Endothelial cell of umbilical vein (primary cell): ENCODE data around the gene MPZL2. TPM values are rescaled to one million over a fixed set of nuclear protein-coding genes. Genes with fewer than 3 reads are reported as not detected.

Experiments
- BruUV-seq: library from RNA; stranded (reverse); fragments of 400-500 nt; replicated peaks from 2 replicates; lab custom pipeline; 2021; lab: Mats Ljungman, UMichigan
- CTCF ChIA-PET: fragments of 300-600, 350-600 bp; sonication (Branson Sonifier 250); formaldehyde crosslinking; loops from one replicate; lab custom pipeline; 2021; ENCODE audit warnings: antibody characterized with exemption, inconsistent platforms; lab: Charles Lee
- POLR2A ChIA-PET: fragments of 300-600, 350-600 bp; sonication (Branson Sonifier 250); formaldehyde crosslinking; loops from one replicate; lab custom pipeline; 2021; ENCODE audit warnings: antibody characterized with exemption, inconsistent platforms; lab: Charles Lee
- DNase-seq: peaks from one replicate; pipeline ENCODE4 v3.0.0-alpha.2; 2011; ENCODE audit warnings: low read depth, low spot score
- FAIRE-seq: peaks from 2 replicates; lab custom pipeline; 2011; peaks lifted over from hg19 to GRCh38; lab: Jason Lieb, UNC
- H2AFZ ChIP-seq: 2 replicates; pipeline ENCODE4 v1.6.0; 2012; ENCODE audit warnings: low read depth, low read length, control low read depth, inconsistent platforms
- H3K27ac ChIP-seq: 2 replicates; pipeline ENCODE4 v1.5.1; 2011; ENCODE audit warnings: low read depth, mild to moderate bottlenecking, control low read depth, low read length, moderate library complexity; ENCODE audit not compliant: insufficient read depth
- H3K27me3 ChIP-seq, 2 experiments: 2 replicates each; pipeline versions ENCODE4 v1.6.0 to v1.6.1; 2011; ENCODE audit warnings: low read length in 2 of 2, mixed read lengths in 1 of 2; ENCODE audit not compliant: control insufficient read depth in 2 of 2, insufficient read depth in 2 of 2
- H3K36me3 ChIP-seq, 2 experiments: 2 replicates in 1 of 2; 3 replicates in 1 of 2; pipeline ENCODE4 v1.5.1; 2011; ENCODE audit warnings: low read length in 2 of 2, mild to moderate bottlenecking in 1 of 2, moderate library complexity in 1 of 2; ENCODE audit not compliant: control insufficient read depth in 2 of 2, insufficient read depth in 2 of 2; ENCODE audit errors: extremely low read depth in 1 of 2
- H3K4me1 ChIP-seq: 3 replicates; pipeline ENCODE4 v1.5.1; 2011; ENCODE audit warnings: mild to moderate bottlenecking, low read length; ENCODE audit not compliant: control insufficient read depth, insufficient read depth; ENCODE audit errors: extremely low read depth
- H3K4me2 ChIP-seq: 2 replicates; pipeline ENCODE4 v1.6.1; 2011; ENCODE audit warnings: low read length, control low read depth, mixed read lengths; ENCODE audit not compliant: insufficient read depth
- H3K4me3 ChIP-seq, 3 experiments: fragments of 200-600 bp in 1 of 3; sonication (generic), shearing (Covaris generic) in 1 of 3; replicated peaks in 1 of 3; 2 replicates each; pipeline ENCODE4 v1.5.1; 2011 to 2016; ENCODE audit warnings: control low read depth in 3 of 3, low read length in 3 of 3, mild to moderate bottlenecking in 2 of 3, inconsistent platforms in 1 of 3, low read depth in 1 of 3, moderate library complexity in 1 of 3; ENCODE audit not compliant: insufficient read depth in 1 of 3
- H3K79me2 ChIP-seq: 2 replicates; pipeline ENCODE4 v1.6.0; 2012; ENCODE audit warnings: low read length, inconsistent platforms; ENCODE audit not compliant: control insufficient read depth, insufficient read depth
- H3K9ac ChIP-seq: replicated peaks from 2 replicates; pipeline ENCODE3; 2011; ENCODE audit warnings: low read length, control low read depth; ENCODE audit not compliant: insufficient read depth; ENCODE audit errors: extremely low read depth
- H3K9me1 ChIP-seq: replicated peaks from 3 replicates; pipeline ENCODE4 v1.6.0; 2011; ENCODE audit warnings: mild to moderate bottlenecking, low read length; ENCODE audit not compliant: control insufficient read depth, insufficient read depth; ENCODE audit errors: extremely low read depth
- H3K9me3 ChIP-seq: replicated peaks from 2 replicates; pipeline ENCODE4 v1.5.1; 2012; ENCODE audit warnings: low read length, inconsistent platforms; ENCODE audit not compliant: control insufficient read depth, insufficient read depth
- H4K20me1 ChIP-seq: replicated peaks from 2 replicates; pipeline ENCODE3; 2011; ENCODE audit warnings: mild to moderate bottlenecking, low read length; ENCODE audit not compliant: control insufficient read depth, insufficient read depth; ENCODE audit errors: extremely low read depth
- EZH2 ChIP-seq: IDR thresholded peaks from 2 replicates; pipeline ENCODE4 v1.6.1; 2012; ENCODE audit warnings: borderline replicate concordance, low read depth, mild to moderate bottlenecking, moderate library complexity, low read length, inconsistent platforms; ENCODE audit not compliant: severe bottlenecking
- JUN ChIP-seq: IDR thresholded peaks from 2 replicates; pipeline ENCODE4 v1.6.1; 2011; ENCODE audit warnings: borderline replicate concordance, low read depth; ENCODE audit not compliant: insufficient read length, insufficient read depth
- dilution Hi-C: fragments of 300-500 bp; cut with MboI; formaldehyde crosslinking; loops from one replicate; pipeline ENCODE4 v1.15.0; 2019; ENCODE audit warnings: low sequenced_read_pairs; ENCODE audit not compliant: extremely low pct_ligation_motif_present
- intact Hi-C: fragments of 100-400 bp; cut with micrococcal nuclease; formaldehyde crosslinking; loops from one replicate; pipeline ENCODE4 v1.10.0; 2022
- polyA plus RNA-seq, 4 experiments: library from polyadenylated mRNA; depleted of rRNA in 3 of 4; stranded (reverse) in 3 of 4; unstranded in 1 of 4; fragments of >200 nt; gene quantifications; 2 replicates each; pipeline versions ENCODE4 v1.2.1 to v1.2.3, GENCODE V29; 2011 to 2012; ENCODE audit warnings: missing spikeins in 1 of 4
- total RNA-seq: library from RNA; stranded (reverse); gene quantifications from 2 replicates; pipeline ENCODE4 v1.2.3, GENCODE V29; 2021
- TF ChIP-seq, protein P1 (sequence below): IDR thresholded peaks from 2 replicates; pipeline ENCODE4 v1.6.1; 2011; ENCODE audit not compliant: insufficient read depth, insufficient read length

Gene MPZL2
- total and polyA plus RNA-seq, 2 donors (not counting 3 experiments of a cell fraction or from before 2014, with no cell fraction given), result 21.0 to 49.5 TPM

GRCh38 chr11:118213201-118213600 is 50.9 kb downstream of the MPZL2 start:
- no peaks in the 10 kb centered on the region for H3K79me2 ChIP-seq
- no peak overlapping the region for H2AFZ ChIP-seq
- peak; percentile 8 for TF ChIP-seq EZH2
- TF ChIP-seq, protein P1, sequence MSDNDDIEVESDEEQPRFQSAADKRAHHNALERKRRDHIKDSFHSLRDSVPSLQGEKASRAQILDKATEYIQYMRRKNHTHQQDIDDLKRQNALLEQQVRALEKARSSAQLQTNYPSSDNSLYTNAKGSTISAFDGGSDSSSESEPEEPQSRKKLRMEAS, result no peak
- no peak for TF ChIP-seq JUN
- no peak overlapping the region for H3K4me3 ChIP-seq
- no peaks in the 10 kb centered on the region for H3K9me3 ChIP-seq
- intact Hi-C loops, result no loop called here
- DNase-seq, result no peak
- H3K36me3 ChIP-seq, result no peaks in the 10 kb centered on the region
- H3K9me1 ChIP-seq, result no peaks in the 10 kb centered on the region
- dilution Hi-C loops, result no loop called here
- peaks cover 25 to 30% of the 10 kb centered on the region in 2 experiments for H3K27me3 ChIP-seq
- no peaks in the 10 kb centered on the region for H3K4me1 ChIP-seq
- ChIA-PET CTCF (interaction anchor here (1.0 to 6.0 kb wide), 3 partner anchors 15 to 83 kb away, joined by 3 to 41 read pairs (median 3); no protein-coding TSS in a partner anchor), POLR2A (no interaction called here)
- no peak overlapping the region for H3K27ac ChIP-seq
- no peak overlapping the region for H3K9ac ChIP-seq
- FAIRE-seq, result no peak
- no peak overlapping the region for H3K4me2 ChIP-seq
- H4K20me1 ChIP-seq, result no peaks in the 10 kb centered on the region
- BruUV-seq, result no TSS peak

GRCh38 chr11:118212781-118213191 is 51.3 kb downstream of the MPZL2 start:
- dilution Hi-C loops, result no loop called here
- H3K4me1 ChIP-seq, result no peaks in the 10 kb centered on the region
- H3K4me2 ChIP-seq, result no peak overlapping the region
- DNase-seq, result no peak
- no peaks in the 10 kb centered on the region for H4K20me1 ChIP-seq
- no peak overlapping the region for H2AFZ ChIP-seq
- H3K4me3 ChIP-seq, result no peak overlapping the region
- H3K79me2 ChIP-seq, result no peaks in the 10 kb centered on the region
- FAIRE-seq, result no peak
- CTCF ChIA-PET, result interaction anchor here (1.6 to 6.0 kb wide), 3 partner anchors 14 to 83 kb away, joined by 3 to 41 read pairs (median 7); no protein-coding TSS in a partner anchor
- peak; percentile 11 for TF ChIP-seq EZH2
- TF ChIP-seq, protein P1, result no peak
- H3K36me3 ChIP-seq, result no peaks in the 10 kb centered on the region
- peaks cover 25 to 30% of the 10 kb centered on the region in 2 experiments for H3K27me3 ChIP-seq
- intact Hi-C loops, result no loop called here
- no peaks in the 10 kb centered on the region for H3K9me1 ChIP-seq
- H3K9ac ChIP-seq, result no peak overlapping the region
- no TSS peak for BruUV-seq
- POLR2A ChIA-PET, result no interaction called here
- H3K27ac ChIP-seq, result no peak overlapping the region
- no peaks in the 10 kb centered on the region for H3K9me3 ChIP-seq
